ENCODE measurements around the gene NFE2L3.
"Not testable (repeated sequence)": the region's sequence is repeated elsewhere in the genome, so short reads cannot be mapped to it uniquely, and the experiment has no call there.

NFE2L3 gene

GRCh38 chr7:26172048-26172447 is 20.1 kb downstream of the NFE2L3 start:
- H3K9me2 ChIP-seq (ENCODE audit: low read depth, low read length), result no peaks in the 10 kb centered on the region
- peaks cover 6% of the 10 kb centered on the region for H3K4me1 ChIP-seq (ENCODE audit: insufficient read depth, low read length, severe bottlenecking)
- peaks cover 31% of the 10 kb centered on the region; the same call in 1 of the 2 replicates for H3K79me2 ChIP-seq (ENCODE audit: insufficient read depth, low read length)
- H4K20me1 ChIP-seq (ENCODE audit: insufficient read depth, low read length), result no peaks in the 10 kb centered on the region
- H3K9ac ChIP-seq (ENCODE audit: low read length), result no peak overlapping the region
- H2AFZ ChIP-seq (ENCODE audit: low read length), result no peak overlapping the region
- H3K4me3 ChIP-seq (ENCODE audit: low read depth, low read length, poor library complexity, severe bottlenecking), result no peak overlapping the region
- peaks cover 26% of the 10 kb centered on the region for H3K36me3 ChIP-seq (ENCODE audit: insufficient read depth, low read length)
- no peaks in the 10 kb centered on the region for H3F3A ChIP-seq (ENCODE audit: insufficient read depth, low read length)
- no peak for TF ChIP-seq EZH2 (IDR thresholded peaks at IDR 0.05; ENCODE audit: borderline replicate concordance, low read length)
- TF ChIP-seq, protein P1, sequence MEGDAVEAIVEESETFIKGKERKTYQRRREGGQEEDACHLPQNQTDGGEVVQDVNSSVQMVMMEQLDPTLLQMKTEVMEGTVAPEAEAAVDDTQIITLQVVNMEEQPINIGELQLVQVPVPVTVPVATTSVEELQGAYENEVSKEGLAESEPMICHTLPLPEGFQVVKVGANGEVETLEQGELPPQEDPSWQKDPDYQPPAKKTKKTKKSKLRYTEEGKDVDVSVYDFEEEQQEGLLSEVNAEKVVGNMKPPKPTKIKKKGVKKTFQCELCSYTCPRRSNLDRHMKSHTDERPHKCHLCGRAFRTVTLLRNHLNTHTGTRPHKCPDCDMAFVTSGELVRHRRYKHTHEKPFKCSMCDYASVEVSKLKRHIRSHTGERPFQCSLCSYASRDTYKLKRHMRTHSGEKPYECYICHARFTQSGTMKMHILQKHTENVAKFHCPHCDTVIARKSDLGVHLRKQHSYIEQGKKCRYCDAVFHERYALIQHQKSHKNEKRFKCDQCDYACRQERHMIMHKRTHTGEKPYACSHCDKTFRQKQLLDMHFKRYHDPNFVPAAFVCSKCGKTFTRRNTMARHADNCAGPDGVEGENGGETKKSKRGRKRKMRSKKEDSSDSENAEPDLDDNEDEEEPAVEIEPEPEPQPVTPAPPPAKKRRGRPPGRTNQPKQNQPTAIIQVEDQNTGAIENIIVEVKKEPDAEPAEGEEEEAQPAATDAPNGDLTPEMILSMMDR (IDR thresholded peaks at IDR 0.05; ENCODE audit: low read length), result no peak
- no peaks in the 10 kb centered on the region for H3K27me3 ChIP-seq (ENCODE audit: insufficient read depth, low read length)
- no peak overlapping the region for H3K4me2 ChIP-seq (ENCODE audit: low read length)
- no peak overlapping the region for H3K27ac ChIP-seq (ENCODE audit: low read depth, low read length, poor library complexity, severe bottlenecking)
- H3K9me3 ChIP-seq (ENCODE audit: low read length), result 0 out of 2 replicates have a peak, but pooled peaks cover 3% of the 10 kb centered on the region

DNA sequence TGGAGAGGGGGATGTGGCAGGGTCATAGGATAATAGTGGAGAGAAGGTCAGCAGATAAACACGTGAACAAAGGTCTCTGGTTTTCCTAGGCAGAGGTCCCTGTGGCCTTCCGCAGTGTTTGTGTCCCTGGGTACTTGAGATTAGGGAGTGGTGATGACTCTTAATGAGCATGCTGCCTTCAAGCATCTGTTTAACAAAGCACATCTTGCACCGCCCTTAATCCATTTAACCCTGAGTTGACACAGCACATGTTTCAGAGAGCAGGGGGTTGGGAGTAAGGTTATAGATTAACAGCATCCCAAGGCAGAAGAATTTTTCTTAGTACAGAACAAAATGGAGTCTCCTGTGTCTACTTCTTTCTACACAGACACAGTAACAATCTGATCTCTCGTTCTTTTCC is 23.9 kb downstream of the NFE2L3 start:
- H3K4me2 ChIP-seq (ENCODE audit: low read length); H3F3A ChIP-seq (ENCODE audit: insufficient read depth, low read length); H3K4me1 ChIP-seq (ENCODE audit: insufficient read depth, low read length, severe bottlenecking); H3K9ac ChIP-seq (ENCODE audit: low read length); H3K27ac ChIP-seq (ENCODE audit: low read depth, low read length, poor library complexity, severe bottlenecking); H3K9me2 ChIP-seq (ENCODE audit: low read depth, low read length); H3K27me3 ChIP-seq (ENCODE audit: insufficient read depth, low read length); H3K9me3 ChIP-seq (ENCODE audit: low read length); H3K4me3 ChIP-seq (ENCODE audit: low read depth, low read length, poor library complexity, severe bottlenecking); H2AFZ ChIP-seq (ENCODE audit: low read length); H4K20me1 ChIP-seq (ENCODE audit: insufficient read depth, low read length): not testable (repeated sequence)
- peaks cover 25% of the 10 kb centered on the region for H3K36me3 ChIP-seq (ENCODE audit: insufficient read depth, low read length)
- peaks cover 24% of the 10 kb centered on the region; the same call in 1 of the 2 replicates for H3K79me2 ChIP-seq (ENCODE audit: insufficient read depth, low read length)

DNA sequence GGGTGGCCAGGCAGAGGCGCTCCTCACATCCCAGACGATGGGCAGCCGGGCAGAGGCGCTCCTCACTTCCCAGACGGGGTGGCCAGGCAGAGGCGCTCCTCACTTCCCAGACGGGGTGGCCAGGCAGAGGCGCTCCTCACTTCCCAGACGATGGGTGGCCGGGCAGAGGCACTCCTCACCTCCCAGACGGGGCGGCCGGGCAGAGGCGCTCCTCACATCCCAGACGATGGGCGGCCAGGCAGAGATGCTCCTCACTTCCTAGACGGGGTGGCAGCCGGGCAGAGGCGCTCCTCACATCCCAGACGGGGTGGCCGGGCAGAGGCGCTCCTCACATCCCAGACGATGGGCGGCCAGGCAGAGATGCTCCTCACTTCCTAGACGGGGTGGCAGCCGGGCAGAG is 24.7 kb downstream of the NFE2L3 start:
- H3K4me3 ChIP-seq (ENCODE audit: low read depth, low read length, poor library complexity, severe bottlenecking); H3K9ac ChIP-seq (ENCODE audit: low read length); H3K4me1 ChIP-seq (ENCODE audit: insufficient read depth, low read length, severe bottlenecking); H3K27me3 ChIP-seq (ENCODE audit: insufficient read depth, low read length); H3K4me2 ChIP-seq (ENCODE audit: low read length); H4K20me1 ChIP-seq (ENCODE audit: insufficient read depth, low read length); H3K9me2 ChIP-seq (ENCODE audit: low read depth, low read length); H3F3A ChIP-seq (ENCODE audit: insufficient read depth, low read length); H3K9me3 ChIP-seq (ENCODE audit: low read length); H2AFZ ChIP-seq (ENCODE audit: low read length); H3K27ac ChIP-seq (ENCODE audit: low read depth, low read length, poor library complexity, severe bottlenecking): not testable (repeated sequence)
- peaks cover 17% of the 10 kb centered on the region for H3K36me3 ChIP-seq (ENCODE audit: insufficient read depth, low read length)
- peaks cover 22% of the 10 kb centered on the region; the same call in 1 of the 2 replicates for H3K79me2 ChIP-seq (ENCODE audit: insufficient read depth, low read length)

DNA sequence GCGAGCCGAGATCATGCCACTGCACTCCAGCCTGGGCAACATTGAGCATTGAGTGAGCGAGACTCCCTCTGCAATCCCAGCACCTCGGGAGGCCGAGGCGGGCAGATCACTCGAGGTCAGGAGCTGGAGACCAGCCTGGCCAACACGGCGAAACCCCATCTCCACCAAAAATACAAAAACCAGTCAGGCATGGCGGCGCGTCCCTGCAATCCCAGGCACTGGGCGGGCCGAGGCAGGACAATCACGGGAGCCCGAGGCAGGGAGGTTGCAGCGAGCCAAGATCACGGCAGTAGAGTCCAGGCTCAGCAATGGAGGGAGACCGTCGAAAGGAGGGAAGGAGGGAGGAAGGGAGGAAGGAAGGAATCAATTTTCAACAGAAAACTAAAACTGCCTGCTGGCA is 25.3 kb downstream of the NFE2L3 start:
- not testable (repeated sequence) for H3K9me2 ChIP-seq (ENCODE audit: low read depth, low read length); H2AFZ ChIP-seq (ENCODE audit: low read length); H3K9ac ChIP-seq (ENCODE audit: low read length); H3K9me3 ChIP-seq (ENCODE audit: low read length); H3K4me2 ChIP-seq (ENCODE audit: low read length); H3K27ac ChIP-seq (ENCODE audit: low read depth, low read length, poor library complexity, severe bottlenecking); H4K20me1 ChIP-seq (ENCODE audit: insufficient read depth, low read length); H3K4me3 ChIP-seq (ENCODE audit: low read depth, low read length, poor library complexity, severe bottlenecking); H3K27me3 ChIP-seq (ENCODE audit: insufficient read depth, low read length); H3F3A ChIP-seq (ENCODE audit: insufficient read depth, low read length); H3K4me1 ChIP-seq (ENCODE audit: insufficient read depth, low read length, severe bottlenecking)
- H3K79me2 ChIP-seq (ENCODE audit: insufficient read depth, low read length), result peaks cover 16% of the 10 kb centered on the region; the same call in 1 of the 2 replicates
- H3K36me3 ChIP-seq (ENCODE audit: insufficient read depth, low read length), result peaks cover 15% of the 10 kb centered on the region; the same call in 1 of the 2 replicates
